Stimulated activated CD4-positive, alpha-beta T cell treated with anti-CD3 and anti-CD28 coated beads, TNF-alpha, amount 100 ng/mL, for 4 hours (primary cell): Measurements from ENCODE around the gene C9orf78.
A peak's percentile ranks its signal among the peaks of the same experiment; 100 is the strongest.
"Not testable (repeated sequence)": the region's sequence is repeated elsewhere in the genome, so short reads cannot be mapped to it uniquely, and the experiment has no call there.

Experiments used
- DNase-seq, 3 experiments: peaks; one replicate each; pipeline ENCODE4 v3.0.0-alpha.2; 2020; ENCODE audit warnings: low read depth in 3 of 3

The C9orf78 gene

DNA sequence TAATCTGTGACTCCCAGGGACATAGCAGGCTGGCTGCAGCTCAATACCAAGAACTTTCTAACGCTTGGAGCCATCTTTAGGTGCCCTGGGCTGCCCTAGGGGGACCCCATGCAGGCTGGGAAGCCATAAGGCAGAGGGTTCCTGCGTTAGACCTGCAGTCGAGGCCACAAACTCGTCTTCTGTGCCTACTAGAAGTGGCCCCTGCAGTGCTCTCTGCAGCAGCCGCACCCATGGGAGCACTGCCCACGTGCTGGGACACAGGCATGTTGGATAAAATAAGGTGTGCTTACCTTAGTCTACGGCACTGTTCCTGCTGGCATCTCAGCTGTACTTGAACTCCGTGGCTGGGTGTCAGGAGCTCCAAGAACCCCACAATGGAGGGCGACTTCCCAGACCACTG lies 22.7 kb downstream of the C9orf78 start:
- no peak for DNase-seq

DNA sequence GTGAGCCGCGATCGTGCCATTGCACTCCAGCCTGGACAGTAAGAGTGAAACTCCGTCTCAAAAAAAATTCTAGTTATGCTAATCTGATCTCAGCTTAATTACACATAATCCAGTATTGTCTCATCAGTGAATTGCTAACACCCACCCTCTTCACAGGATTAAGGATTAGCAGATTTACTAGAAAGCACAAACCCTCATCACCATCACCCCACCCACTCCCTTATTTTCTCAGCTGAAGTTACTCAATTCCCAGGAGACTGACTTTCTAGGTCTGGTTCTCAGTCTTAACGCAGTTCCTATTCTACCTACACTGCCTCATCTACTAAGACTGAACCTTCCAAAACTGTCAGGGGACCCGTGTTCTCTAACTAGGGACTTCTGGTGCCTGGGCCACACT lies 23.1 kb downstream of the C9orf78 start:
- DNase-seq = no peak

DNA sequence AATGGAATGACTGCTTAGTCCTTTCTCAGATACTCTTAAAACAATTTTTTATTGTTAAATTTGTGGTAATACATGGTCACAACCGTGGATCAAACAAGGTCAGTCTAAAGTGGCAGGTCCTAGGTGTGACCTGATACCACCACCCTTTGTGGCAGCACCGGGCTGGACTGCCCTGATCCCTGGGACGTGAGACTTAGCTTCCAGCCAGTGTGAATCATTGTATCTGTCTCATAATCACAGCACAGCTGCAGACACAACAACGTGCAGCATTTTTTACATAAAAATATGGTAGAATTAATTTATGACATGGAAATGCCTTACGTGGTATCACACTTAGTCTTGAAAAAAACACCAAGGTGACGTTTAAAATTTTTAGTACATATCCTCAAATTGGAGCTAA lies 24.3 kb downstream of the C9orf78 start:
- no peak for DNase-seq

GRCh38 chr9:129810116-129810515 lies 25.0 kb downstream of the C9orf78 start:
- DNase-seq = no peak

- DNase-seq = no peak
Observed at GRCh38 chr9:129809346-129809745, 25.7 kb downstream of the C9orf78 start.

DNA sequence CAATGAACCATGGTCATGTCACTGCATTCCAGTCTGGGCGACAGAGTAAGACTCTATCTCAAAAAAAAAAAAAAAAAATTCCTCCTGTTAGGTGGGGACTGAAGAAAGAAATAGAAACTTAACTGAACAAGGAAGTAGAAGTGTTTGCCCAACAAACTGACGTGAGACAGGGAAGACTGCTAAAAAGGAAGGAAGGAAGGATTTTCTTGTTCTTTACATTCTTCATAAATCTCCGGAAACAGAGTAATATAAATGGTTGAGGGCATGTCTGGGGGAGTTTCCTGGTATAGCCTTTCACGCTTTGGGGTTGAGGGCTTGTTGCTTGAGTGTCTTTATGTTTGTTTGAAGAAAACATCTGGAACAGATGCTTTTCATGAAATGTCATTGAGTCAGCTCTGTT lies 29.0 kb downstream of the C9orf78 start:
- DNase-seq = no peak

DNA sequence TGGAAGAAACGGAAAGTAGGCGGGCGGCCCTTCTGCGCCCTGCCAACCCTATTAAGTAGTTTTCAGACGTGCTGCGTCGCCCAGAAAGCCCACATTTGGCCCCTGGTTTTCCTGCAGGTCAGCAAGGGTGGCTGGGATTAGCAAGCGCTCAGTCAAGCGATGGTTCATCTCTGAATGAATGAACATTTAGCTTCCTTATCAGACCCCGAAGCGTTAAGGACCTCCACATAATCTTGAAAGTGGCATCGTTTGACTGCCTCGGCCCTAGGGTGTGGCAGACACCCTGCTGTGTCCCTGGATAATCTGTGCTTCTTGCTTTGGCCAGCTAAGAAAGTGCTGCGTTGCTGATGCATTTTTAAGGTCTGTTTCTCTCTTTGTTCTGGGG lies 31.4 kb downstream of the C9orf78 start:
- DNase-seq = no peak

- peak; percentile 87 to 91 (median 90) for DNase-seq
Observed at GRCh38 chr9:129802833-129803675, 32.0 kb downstream of the C9orf78 start, which contains the start of gene TOR1B. Gene TOR1B (plus strand): TSS chr9:129803184. CDS start chr9:129803213, 29 bp downstream.

- no peak for DNase-seq
Observed at GRCh38 chr9:129801504-129801903, 33.6 kb downstream of the C9orf78 start.

DNA sequence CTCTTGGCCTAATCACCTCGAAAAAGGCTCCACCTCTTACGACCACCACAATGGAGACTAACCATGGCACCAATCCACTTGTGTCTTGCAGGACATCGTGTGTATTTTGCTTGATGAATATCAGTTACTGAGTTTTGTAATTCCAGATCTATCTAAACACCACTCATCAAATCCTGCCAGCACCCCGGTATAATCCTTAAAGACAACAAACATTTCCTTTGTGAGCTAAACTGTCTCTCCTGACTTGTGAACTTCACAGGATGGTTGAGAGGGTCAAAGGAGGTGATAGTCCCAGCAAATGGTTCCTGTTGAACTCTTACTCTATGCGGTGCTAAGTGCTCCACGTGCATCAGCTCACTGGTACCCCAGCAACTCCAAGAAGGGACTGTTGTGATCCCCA lies 36.1 kb downstream of the C9orf78 start:
- no peak for DNase-seq

DNA sequence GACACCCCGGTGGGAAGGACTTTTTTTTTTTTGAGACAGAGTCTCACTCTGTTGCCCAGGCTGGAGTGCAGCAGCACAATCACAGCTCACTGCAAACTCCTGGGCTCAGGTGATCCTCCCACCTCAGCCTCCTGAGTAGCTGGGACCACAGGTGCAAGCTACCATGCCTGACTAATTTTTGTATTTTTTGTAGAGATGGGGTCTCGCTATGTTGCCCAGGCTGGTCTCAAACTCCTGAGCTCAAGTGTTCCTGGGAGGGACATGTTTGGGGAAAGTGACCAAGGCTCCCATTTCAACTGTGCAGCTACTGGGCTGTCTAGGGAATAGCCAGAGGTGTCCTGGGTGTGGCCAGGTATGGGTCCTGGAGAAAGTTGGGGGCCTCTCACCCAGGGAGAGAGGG lies 39.0 kb downstream of the C9orf78 start:
- not testable (repeated sequence) for DNase-seq

GRCh38 chr9:129794549-129794948 lies 40.5 kb downstream of the C9orf78 start:
- DNase-seq = no peak

DNA sequence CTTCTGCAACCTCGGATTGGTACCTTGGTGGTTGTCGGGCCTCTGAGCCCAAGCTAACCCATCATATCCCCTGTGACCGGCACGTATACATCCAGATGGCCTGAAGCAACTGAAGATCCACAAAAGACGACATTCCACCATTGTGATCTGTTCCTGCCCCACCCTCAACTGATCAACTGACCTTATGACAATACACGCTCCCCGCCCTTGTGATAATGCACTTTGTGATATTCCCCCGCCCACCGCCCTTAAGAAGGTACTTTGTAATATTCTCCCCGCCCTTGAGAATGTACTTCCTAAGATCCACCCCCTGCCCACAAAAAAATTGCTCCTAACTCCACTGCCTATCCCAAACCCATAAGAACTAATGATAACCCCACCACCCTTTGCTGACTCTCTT lies 48.6 kb downstream of the C9orf78 start:
- DNase-seq = no peak

GRCh38 chr9:129785866-129786265 lies 49.2 kb downstream of the C9orf78 start:
- DNase-seq = no peak

- DNase-seq = not testable (repeated sequence)
Observed at GRCh38 chr9:129784970-129785369, 50.1 kb downstream of the C9orf78 start.

GRCh38 chr9:129783516-129784361 lies 51.3 kb downstream of the C9orf78 start:
- peak; percentile 45 to 63 (median 52) for DNase-seq

DNA sequence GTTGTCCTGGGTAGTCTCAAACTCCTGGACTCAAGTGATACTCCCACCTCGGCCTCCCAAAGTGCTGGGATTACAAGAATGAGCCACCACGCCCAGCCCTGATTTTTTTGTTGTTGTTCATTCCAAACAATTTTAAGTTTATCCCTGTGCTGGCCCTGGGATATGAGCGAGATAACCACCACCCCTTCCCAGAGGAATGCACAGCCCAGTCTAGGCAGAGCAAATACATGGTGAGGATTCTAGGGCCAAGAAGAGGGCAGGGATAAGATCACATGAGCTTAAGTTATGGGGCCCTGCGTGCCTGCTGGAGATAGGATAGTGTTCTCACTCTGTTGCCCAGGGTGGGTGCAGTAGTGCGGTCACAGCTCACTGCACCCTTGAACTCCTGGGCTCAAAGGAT lies 53.1 kb downstream of the C9orf78 start:
- no peak for DNase-seq

- DNase-seq = no peak
Observed at GRCh38 chr9:129781131-129781530, 53.9 kb downstream of the C9orf78 start.

GRCh38 chr9:129779560-129780190 lies 55.4 kb downstream of the C9orf78 start:
- DNase-seq = no peak

GRCh38 chr9:129778469-129778868 lies 56.6 kb downstream of the C9orf78 start:
- no peak for DNase-seq

DNA sequence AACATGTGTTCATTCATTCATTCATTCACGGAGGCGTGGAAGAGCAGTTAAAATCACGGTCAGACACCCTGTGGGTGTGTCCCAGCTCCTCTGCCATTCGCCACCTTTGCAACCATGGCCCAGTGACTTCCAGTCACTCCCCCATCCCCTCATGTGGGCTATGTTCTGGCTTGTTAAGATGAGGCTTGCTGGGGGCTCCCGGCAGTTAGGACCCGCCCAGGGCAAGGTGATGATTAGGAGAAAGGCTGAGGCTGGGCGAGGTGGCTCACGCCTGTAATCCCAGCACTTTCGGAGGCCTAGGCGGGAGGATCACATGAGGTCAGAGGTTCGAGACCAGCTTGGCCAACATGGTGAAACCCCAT lies 57.3 kb downstream of the C9orf78 start:
- DNase-seq = no peak
